Fibroblast of lung (primary cell): Measurements from ENCODE around the gene MEGF9.

Source experiments
- EZH2 ChIP-seq: IDR thresholded peaks from 2 replicates; pipeline ENCODE4 v1.5.1; 2012; ENCODE audit warnings: low read length, control low read depth, mild to moderate bottlenecking; ENCODE audit errors: missing control alignments
- TF ChIP-seq, protein P1 (sequence below), 2 donors: IDR thresholded peaks in 1 of 2; conservative IDR thresholded peaks in 1 of 2; 1 replicate in 1 of 2; 2 replicates in 1 of 2; pipeline ENCODE4 v1.5.1; 2011 to 2012; ENCODE audit warnings: low read length in 2 of 2, control low read depth in 1 of 2, inconsistent platforms in 1 of 2, low read depth in 1 of 2, mild to moderate bottlenecking in 1 of 2

DNA sequence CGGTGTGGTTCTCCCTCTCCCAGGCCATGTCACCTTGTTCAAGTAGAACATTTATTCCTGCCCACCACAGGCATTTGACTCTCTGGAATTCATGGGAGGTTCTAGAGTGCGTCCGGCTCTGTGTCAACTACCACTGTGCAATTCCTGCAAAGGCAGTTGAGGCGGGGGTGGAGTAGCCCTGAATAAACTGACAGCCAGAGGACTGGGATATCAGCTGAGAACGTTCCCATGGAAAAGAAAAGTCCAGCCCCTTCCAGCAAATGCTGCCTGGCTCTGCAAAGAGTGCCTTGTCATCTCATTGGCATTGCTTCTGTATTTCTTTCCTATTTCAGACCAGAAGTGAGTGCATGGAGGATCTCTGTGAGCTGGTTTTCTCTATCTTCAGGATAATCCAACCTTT is 18.9 kb upstream of the MEGF9 start:
- TF ChIP-seq, protein P1, sequence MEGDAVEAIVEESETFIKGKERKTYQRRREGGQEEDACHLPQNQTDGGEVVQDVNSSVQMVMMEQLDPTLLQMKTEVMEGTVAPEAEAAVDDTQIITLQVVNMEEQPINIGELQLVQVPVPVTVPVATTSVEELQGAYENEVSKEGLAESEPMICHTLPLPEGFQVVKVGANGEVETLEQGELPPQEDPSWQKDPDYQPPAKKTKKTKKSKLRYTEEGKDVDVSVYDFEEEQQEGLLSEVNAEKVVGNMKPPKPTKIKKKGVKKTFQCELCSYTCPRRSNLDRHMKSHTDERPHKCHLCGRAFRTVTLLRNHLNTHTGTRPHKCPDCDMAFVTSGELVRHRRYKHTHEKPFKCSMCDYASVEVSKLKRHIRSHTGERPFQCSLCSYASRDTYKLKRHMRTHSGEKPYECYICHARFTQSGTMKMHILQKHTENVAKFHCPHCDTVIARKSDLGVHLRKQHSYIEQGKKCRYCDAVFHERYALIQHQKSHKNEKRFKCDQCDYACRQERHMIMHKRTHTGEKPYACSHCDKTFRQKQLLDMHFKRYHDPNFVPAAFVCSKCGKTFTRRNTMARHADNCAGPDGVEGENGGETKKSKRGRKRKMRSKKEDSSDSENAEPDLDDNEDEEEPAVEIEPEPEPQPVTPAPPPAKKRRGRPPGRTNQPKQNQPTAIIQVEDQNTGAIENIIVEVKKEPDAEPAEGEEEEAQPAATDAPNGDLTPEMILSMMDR (conservative IDR thresholded peaks at IDR 0.05 in 1 of 2, IDR thresholded peaks at IDR 0.05 in 1 of 2; ENCODE audit: low read depth in 1 of 2, low read length in 2 of 2) = no peak
- no peak for TF ChIP-seq EZH2
